Esophagus squamous epithelium (tissue), 4 donors: Measurements from ENCODE around the gene SIX3.

ENCODE experiments used
- POLR2A ChIP-seq, 4 donors: fragments of 450-650 bp; IDR thresholded peaks; one replicate each; pipeline ENCODE4 v1.6.1; 2017; ENCODE audit warnings: antibody characterized with exemption in 4 of 4, mild to moderate bottlenecking in 4 of 4, moderate library complexity in 3 of 4
- TF ChIP-seq, protein P1 (sequence below), 6 experiments: fragments of 450-650 bp in 4 of 6; fragments of 200-600 bp in 2 of 6; sonication (generic) in 2 of 6; IDR thresholded peaks; one replicate each; pipeline ENCODE4 v1.5.1; 2016 to 2019; ENCODE audit warnings: antibody characterized with exemption in 6 of 6, mild to moderate bottlenecking in 4 of 6, moderate library complexity in 4 of 6

DNA sequence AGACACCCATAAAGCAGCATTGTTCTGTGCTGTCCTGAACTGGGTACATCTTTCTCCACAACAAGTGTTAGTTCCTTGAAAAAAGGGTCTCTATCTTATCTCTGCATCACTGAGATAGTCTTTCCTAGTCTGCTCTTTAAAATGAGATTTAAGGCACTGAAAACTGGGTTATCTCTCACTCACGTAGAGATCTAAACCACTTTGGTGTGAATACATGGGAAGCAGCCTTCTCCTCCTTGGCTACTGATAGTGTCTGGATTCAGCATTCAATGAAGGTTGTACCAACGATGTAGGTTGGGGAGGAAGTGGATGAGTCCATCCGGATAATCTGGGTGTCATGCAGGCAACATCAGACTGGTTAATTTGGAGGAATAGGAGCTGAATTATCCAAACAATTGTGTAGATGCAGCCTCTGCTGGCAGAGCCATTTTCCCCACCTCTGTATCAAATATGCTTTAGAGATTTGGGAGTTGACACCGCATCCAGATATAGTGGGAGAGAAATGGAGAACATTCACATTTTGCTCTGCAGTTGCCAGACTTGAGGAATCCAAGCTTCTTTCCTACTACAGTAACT lies 15.9 kb upstream of the SIX3 start:
- TF ChIP-seq, protein P1, sequence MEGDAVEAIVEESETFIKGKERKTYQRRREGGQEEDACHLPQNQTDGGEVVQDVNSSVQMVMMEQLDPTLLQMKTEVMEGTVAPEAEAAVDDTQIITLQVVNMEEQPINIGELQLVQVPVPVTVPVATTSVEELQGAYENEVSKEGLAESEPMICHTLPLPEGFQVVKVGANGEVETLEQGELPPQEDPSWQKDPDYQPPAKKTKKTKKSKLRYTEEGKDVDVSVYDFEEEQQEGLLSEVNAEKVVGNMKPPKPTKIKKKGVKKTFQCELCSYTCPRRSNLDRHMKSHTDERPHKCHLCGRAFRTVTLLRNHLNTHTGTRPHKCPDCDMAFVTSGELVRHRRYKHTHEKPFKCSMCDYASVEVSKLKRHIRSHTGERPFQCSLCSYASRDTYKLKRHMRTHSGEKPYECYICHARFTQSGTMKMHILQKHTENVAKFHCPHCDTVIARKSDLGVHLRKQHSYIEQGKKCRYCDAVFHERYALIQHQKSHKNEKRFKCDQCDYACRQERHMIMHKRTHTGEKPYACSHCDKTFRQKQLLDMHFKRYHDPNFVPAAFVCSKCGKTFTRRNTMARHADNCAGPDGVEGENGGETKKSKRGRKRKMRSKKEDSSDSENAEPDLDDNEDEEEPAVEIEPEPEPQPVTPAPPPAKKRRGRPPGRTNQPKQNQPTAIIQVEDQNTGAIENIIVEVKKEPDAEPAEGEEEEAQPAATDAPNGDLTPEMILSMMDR (IDR thresholded peaks at IDR 0.05): no peak
- no peak for TF ChIP-seq POLR2A (IDR thresholded peaks at IDR 0.05)
